Mucosa of descending colon (tissue), 3 donors: ENCODE results near the gene ADA. TPM values are rescaled to one million over a fixed set of nuclear protein-coding genes. Genes with fewer than 3 reads are reported as not detected.
"Not testable (repeated sequence)": the region's sequence is repeated elsewhere in the genome, so short reads cannot be mapped to it uniquely, and the experiment has no call there.

Source experiments
- ATAC-seq: fragments of 200-7000 bp; cut with Tn5 transposase; one replicate; pipeline ENCODE4 v1.9.1; 2020; ENCODE audit warnings: mild to moderate bottlenecking, moderate library complexity
- DNase-seq, 3 donors: peaks; one replicate each; pipeline ENCODE4 v3.0.0-alpha.2; 2020
- H3K36me3 ChIP-seq: fragments of 200-600 bp; one replicate; pipeline ENCODE4 v1.8.0; 2021; ENCODE audit warnings: low read depth, mild to moderate bottlenecking
- H3K4me1 ChIP-seq: fragments of 200-600 bp; one replicate; pipeline ENCODE4 v1.8.0; 2021; ENCODE audit warnings: low read depth, mild to moderate bottlenecking
- H3K4me3 ChIP-seq: fragments of 200-600 bp; one replicate; pipeline ENCODE4 v1.8.0; 2021; ENCODE audit warnings: mild to moderate bottlenecking
- H3K9me3 ChIP-seq: fragments of 200-600 bp; one replicate; pipeline ENCODE4 v1.8.0; 2021; ENCODE audit warnings: mild to moderate bottlenecking
- CTCF ChIP-seq: fragments of 200-600 bp; IDR thresholded peaks from one replicate; pipeline ENCODE4 v1.8.0; 2022; ENCODE audit warnings: antibody characterized with exemption, mild to moderate bottlenecking
- intact Hi-C, 2 donors: fragments of 100-400 bp; cut with DNase I in 1 of 2; cut with micrococcal nuclease in 1 of 2; formaldehyde crosslinking; loops; one replicate each; pipeline versions ENCODE4 v1.11.0 to v1.11.1; 2022; cut with DNase I, micrococcal nuclease
- total RNA-seq, 3 donors: library from RNA; stranded (reverse); fragmentation: NEBNext Ultra II Directional in 2 of 3; extraction: Animal tissue kit (Norgen Biotek cat#: 25700) in 2 of 3; gene quantifications; one replicate each; pipeline versions ENCODE4 v1.2.1 to v1.2.4, GENCODE V29; 2021 to 2023
- donor health status: DM: no; HTN: no; CAD: no; lungs with moderate emphysema.
- donor health status: DM: no; HTN: no; CAD: no.
- donor health status: DM: no; HTN: yes; CAD: no.

ADA gene
- total RNA-seq, 3 donors from 2014 or later, result 2.2 to 6.9 (median 5.9) TPM

- H3K4me3 ChIP-seq, result no peak overlapping the region
- ATAC-seq (peak; percentile 81), DNase-seq (peak in 2 of 3 donors; percentile 62 to 82)
- no peaks in the 10 kb centered on the region for H3K9me3 ChIP-seq
- intact Hi-C loops, result loop anchor here in 1 of 2 donors (2.0 to 10.0 kb wide), 2 partner anchors 49 to 181 kb away; no protein-coding TSS in a partner anchor
- TF ChIP-seq CTCF, result peak; percentile 68
- no peaks in the 10 kb centered on the region for H3K36me3 ChIP-seq
- no peaks in the 10 kb centered on the region for H3K4me1 ChIP-seq
Measured at GRCh38 chr20:44683263-44684046, 32.0 kb upstream of the ADA start.

- intact Hi-C loops, result loop anchor here in 1 of 2 donors (10.0 kb wide), 1 partner anchor 183 kb away; no protein-coding TSS in a partner anchor
- TF ChIP-seq CTCF, result no peak
- Histone ChIP-seq H3K4me3 (no peak overlapping the region), H3K4me1 (no peaks in the 10 kb centered on the region), H3K36me3 (no peaks in the 10 kb centered on the region), H3K9me3 (no peaks in the 10 kb centered on the region)
- DNase-seq (no peak), ATAC-seq (peak; percentile 48)
Measured at GRCh38 chr20:44681796-44682566, 30.5 kb upstream of the ADA start.

- intact Hi-C loops, result no loop called here
- no peak for DNase-seq
- ATAC-seq, result no peak
Measured at GRCh38 chr20:44678990-44679611, 27.6 kb upstream of the ADA start.

GRCh38 chr20:44678242-44678641, 26.7 kb upstream of the ADA start:
- ATAC-seq (no peak), DNase-seq (no peak)
- no peaks in the 10 kb centered on the region for H3K9me3 ChIP-seq
- H3K4me3 ChIP-seq, result no peak overlapping the region
- no peaks in the 10 kb centered on the region for H3K36me3 ChIP-seq
- intact Hi-C loops, result no loop called here
- TF ChIP-seq CTCF, result no peak
- no peaks in the 10 kb centered on the region for H3K4me1 ChIP-seq

More at GRCh38 chr20:44678990-44679611, 27.6 kb upstream of the ADA start:
- no peaks in the 10 kb centered on the region for H3K36me3 ChIP-seq
- no peak overlapping the region for H3K4me3 ChIP-seq
- no peak for TF ChIP-seq CTCF
- no peaks in the 10 kb centered on the region for H3K4me1 ChIP-seq
- no peaks in the 10 kb centered on the region for H3K9me3 ChIP-seq

GRCh38 chr20:44672318-44672902, 20.9 kb upstream of the ADA start:
- H3K36me3 ChIP-seq, intact Hi-C loops, H3K4me1 ChIP-seq, DNase-seq, H3K4me3 ChIP-seq, ATAC-seq, H3K9me3 ChIP-seq: not testable (repeated sequence)

GRCh38 chr20:44671541-44671940, 20.0 kb upstream of the ADA start:
- H3K4me1 ChIP-seq, H3K9me3 ChIP-seq, H3K4me3 ChIP-seq, H3K36me3 ChIP-seq, intact Hi-C loops: not testable (repeated sequence)
- DNase-seq (peak in 2 of 3 donors; percentile 49), ATAC-seq (peak; percentile 72)

- H3K36me3 ChIP-seq, DNase-seq, H3K4me1 ChIP-seq, H3K9me3 ChIP-seq, intact Hi-C loops, H3K4me3 ChIP-seq, ATAC-seq: not testable (repeated sequence)
Measured at GRCh38 chr20:44670851-44671250, 19.4 kb upstream of the ADA start.
